Right lung (tissue), 5 donors: ENCODE measurements around the gene AP3S1. TPM values are rescaled to one million over a fixed set of nuclear protein-coding genes. Genes with fewer than 3 reads are reported as not detected.

Experiments
- DNase-seq, 2 donors: peaks; one replicate each; pipeline ENCODE4 v3.0.0-alpha.2; 2013
- polyA plus RNA-seq, 5 donors: library from polyadenylated mRNA; unstranded; fragments of 120-200 nt; gene quantifications; one replicate each; pipeline versions ENCODE4 v1.2.1 to v1.2.3, GENCODE V29; 2013; ENCODE audit warnings: inconsistent platforms in 1 of 5, low replicate concordance in 1 of 5; ENCODE audit not compliant: insufficient read length in 5 of 5, insufficient read depth in 1 of 5

AP3S1 gene
- polyA plus RNA-seq, 5 donors: 124 to 193 (median 146) TPM

DNA sequence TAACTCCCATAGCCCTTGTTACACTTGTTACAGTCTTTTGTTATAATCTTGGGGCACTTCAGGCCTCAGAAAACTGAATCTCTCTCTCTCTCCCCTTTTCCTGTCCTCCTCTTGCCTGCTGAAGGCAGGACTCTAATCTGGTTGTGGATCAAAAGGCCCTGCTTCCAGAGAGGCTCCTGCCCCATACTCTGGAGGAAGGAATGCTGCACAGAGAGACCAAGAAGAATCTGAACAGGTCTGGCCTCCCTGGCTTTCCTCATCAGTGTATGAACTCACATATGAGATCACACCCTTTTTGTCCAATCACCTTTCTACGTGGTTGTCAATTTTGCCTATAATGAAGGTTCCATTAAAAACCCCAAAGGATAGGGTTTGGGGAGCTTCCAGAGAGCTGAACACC is 94.3 kb downstream of the AP3S1 start:
- DNase-seq: no peak

DNA sequence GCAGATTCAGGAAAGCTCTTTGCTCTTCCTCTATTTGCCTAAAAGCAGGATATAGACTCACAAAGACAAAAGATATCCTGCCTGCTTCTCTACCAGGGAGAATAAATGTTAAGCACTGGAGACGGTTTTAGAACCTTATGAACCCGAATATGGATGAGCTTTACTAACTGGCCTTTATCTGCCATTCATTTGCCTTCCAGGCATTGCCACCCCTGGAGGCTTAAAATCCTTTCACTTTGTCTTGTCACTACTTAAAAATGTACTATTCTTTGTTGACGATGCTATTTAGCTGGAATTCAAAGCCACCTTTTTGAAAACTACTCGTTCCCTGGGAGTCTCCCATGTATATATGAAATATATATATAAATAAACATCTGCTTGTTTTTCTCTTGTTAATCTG is 97.3 kb downstream of the AP3S1 start:
- DNase-seq: no peak

DNA sequence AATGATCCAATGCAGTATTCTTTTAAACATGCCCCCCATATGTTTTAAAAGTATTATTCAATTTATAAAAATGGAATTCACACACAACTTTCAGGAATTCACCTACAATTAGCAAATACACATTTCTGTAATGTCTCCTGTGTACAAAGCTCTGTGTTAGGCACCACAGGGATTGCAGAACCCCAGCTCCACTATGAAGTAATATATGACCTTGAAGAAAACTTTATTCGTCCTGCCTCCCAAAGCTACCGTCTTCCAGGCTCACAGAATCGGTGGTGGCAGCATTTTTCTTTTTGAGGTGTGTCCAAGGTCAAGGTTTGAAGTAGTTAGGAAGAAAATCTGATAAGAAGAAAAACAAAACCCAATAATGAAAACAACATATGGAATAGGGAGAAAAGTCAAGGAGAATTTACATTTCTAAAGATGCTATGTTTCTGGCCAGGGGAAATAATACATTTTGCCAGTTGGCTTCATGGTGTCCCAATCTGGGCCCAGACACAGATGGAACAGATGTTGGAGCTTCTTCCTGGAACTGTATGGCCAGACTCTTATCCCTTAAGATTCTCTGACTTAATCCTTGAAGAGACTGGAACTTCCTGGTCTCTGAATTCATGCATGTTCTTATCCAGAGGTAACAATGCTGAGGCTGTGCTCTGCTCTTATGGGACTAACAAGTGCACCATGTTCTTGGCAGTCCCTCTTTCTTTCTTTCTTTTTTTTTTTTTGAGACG is 98.5 kb downstream of the AP3S1 start:
- no peak for DNase-seq

DNA sequence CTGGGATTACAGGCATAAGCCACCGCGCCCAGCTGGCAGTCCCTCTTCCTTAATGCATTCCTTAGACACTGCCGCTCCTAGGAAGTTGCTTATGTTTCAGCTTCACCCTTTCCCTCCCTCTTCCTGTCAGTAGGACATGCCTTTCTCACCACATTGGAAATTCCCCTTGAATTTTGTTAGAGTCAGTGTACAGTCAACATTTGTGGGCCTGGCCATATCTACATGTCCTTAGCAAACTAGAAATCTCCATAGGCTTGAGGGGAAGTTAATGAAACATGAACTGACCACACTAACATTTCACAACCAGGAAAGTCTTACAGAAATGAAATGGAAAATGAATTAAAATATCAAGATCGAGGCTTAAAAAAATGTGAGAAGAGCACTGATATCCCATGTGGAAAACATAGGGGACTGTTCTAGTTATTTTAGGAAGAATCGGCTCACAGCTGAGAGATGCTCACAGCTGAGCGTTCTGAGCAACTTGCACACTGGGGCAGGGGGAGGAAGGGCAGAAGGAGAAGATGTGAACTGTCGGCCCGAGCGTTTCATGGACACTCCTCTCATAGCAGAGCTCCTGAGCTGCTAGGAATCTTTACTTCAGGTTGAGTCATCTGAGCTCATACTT is 99.4 kb downstream of the AP3S1 start:
- DNase-seq: no peak

DNA sequence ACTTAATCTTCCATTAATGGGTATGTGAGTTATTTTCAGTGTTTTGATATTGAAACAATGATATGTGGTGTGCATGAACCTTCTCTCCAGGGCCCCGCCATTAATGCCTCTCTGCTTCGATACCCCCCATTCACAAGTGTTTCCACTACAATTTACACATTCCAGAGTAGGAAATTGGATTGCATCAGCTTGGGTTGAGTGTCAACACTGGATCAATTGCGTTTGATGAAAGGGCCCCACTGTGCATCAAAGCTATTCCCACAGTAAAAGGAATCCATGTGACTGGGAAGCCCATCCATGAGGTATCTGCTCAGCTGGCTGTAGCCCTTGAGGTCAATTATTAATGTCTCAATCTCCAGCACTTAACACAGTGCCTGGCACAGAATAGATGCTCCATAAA is 102.8 kb downstream of the AP3S1 start:
- no peak for DNase-seq

DNA sequence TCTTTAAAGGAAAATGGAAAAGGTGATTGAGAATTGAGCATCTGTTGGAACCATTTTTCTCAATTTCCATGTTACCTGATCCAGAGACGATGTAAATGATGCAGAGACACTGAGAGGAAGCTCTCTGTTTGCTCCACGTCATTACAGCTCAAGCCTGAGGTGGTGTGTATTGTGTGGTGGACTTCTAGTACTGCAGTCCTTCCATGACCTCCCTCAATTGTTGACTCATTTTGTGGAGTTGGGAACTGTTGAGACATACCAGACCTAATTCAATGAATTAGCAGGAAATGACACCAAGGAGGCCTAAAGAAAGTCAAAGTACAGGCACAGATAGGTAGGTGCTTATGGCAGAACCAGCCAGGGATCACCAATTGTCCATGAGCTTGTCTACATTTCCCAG is 104.9 kb downstream of the AP3S1 start:
- no peak for DNase-seq

DNA sequence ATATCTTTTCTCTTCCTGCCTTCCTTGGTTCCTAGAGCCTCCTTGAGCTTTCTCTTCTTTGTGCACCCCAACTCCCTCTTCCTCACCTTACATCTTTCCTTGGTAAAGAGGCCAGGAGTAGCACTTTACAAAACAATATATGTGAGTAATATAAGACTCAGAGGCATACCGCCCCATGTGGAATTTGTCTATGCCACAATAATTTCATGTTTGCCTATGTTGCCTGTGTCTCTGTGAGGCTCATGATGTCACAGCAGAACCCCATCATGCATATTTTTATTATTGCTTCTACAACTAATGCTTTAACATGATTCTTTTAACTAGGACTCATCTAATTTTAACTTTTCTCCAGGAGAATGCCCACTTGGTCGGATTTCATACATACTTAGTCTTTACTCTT is 105.5 kb downstream of the AP3S1 start:
- DNase-seq: no peak

DNA sequence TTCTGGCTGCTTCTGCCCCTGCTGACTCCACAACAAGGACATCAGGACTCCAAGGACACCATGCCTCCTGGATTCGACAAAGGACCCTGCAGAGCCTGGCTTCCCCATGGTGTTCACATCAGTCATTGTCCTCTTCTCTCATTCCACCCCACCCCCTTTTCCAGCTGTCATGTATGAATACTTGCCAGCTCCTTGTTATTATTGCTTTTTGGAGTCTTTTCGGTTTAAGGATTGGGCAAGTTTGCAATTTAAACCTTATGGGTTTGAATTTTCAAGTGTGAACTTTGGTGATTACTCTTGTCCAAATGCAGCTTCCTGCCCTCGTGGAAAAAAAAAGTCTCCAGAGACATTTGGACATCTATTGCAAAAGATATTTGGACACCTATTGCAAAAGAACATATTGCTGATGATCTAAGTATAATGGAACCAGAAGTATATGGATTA is 106.4 kb downstream of the AP3S1 start:
- DNase-seq: no peak

DNA sequence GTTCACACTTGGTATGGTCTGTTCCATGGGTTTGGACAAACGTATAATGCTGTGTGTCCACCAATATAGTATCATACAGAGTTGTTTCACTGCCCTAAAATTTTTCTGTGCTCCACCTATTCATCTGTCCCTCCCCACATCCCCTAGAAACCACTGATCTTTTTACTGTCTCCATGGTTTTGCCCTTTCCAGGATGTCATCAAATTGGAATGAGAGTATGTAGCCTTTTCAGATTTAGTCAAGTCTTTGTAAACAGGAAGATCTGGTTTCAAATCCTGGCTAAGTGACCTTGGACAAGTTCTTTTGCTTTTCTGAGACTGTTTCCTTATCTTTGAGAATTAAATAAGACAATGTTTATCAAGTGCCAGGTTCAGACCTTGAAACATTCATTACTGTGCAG is 107.4 kb downstream of the AP3S1 start:
- DNase-seq: no peak

DNA sequence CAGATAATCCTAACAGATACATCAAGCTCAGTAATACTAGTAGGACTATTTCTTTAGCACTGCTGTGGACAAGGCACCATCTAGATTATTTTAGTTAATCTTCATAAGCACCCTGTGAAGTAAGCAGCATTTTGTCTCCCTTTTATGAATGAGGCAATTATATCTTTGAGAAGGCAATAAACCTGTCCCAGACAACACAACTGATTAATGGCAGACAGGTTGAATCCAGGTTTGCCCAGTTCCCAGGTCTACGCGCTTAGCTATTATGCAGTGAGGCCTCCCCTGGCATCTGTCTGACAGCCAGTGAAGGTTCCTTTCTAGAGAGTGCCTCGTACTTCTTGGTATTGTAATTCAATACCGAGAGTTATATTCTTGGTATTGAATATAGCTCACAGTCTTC is 110.9 kb downstream of the AP3S1 start:
- no peak for DNase-seq

DNA sequence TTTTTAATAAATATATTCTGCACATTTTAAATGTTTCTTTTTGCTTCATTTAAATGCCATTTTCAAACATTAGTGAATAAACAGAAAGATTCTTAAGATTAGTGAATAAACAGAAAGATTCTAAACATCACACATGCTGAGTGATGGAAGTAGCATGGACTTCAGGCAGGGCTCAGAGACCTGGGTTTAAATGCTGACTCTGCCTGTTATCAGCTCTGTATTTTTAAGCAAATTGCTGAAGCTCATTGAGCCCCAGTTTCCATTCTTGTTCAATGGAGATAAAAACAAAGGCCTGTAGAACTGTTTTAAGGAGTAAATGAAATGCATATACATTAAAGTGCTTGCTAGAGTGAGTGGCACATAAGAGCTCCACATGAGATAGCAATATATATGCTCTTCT is 112.4 kb downstream of the AP3S1 start:
- DNase-seq: no peak

DNA sequence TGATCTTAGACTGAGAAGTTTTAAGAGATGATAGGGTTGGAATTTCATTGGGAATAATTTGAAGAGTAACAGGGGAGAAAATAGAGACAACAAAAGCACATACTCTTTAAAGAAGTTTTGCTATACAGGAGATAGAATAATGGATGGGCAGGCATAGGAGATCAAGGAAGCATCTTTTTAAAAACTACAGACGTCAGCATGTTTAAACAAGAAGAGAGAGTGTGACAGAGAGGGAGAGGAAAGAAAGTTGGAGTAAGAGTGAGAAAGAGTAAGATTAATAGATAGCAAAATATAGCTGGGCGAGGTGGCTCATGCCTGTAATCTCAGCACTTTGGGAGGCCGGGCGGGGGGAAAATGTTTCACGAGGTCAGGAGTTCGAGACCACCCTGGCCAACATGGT is 115.2 kb downstream of the AP3S1 start:
- no peak for DNase-seq

DNA sequence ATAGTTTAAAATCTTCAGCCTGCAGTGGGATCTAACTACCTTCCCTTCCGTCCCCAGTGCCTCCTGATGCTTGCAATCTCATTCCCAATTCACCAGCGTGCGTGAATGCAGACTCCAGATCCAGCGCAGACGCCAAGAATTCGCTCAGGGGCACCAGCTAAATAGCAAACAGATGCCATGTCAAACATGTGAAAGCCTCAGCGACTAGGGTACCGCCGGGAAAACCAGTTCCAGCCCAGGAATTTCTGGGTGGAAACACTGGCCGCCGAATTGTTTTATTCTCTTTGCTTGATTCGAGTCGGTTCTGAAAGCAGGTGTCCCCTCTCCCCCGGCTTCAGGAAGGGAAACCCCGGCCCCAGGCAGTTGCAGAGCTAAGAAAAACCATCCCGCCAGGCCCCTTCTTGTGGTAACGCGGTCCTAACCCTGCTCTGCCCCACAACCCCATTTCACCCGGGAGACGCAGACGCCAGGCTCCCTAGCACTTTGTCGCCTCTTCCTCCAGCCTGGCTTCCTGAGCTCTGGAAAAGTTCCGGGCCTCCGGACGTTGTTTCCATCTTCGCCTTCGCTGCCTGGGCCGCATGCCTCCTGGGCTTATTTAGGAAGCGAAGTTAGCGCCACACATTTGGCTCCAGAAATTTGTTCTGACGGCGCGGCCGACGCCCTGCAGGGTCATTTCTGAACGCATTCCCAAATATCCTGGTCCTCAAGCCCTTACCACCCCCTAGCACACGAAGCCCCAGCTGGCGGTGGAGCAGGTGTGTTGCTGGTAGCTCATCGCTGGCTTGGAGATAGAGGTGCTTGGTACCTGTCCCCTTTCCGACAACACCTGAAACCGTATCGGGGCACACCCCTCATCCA is 119.9 kb downstream of the AP3S1 start:
- no peak for DNase-seq

DNA sequence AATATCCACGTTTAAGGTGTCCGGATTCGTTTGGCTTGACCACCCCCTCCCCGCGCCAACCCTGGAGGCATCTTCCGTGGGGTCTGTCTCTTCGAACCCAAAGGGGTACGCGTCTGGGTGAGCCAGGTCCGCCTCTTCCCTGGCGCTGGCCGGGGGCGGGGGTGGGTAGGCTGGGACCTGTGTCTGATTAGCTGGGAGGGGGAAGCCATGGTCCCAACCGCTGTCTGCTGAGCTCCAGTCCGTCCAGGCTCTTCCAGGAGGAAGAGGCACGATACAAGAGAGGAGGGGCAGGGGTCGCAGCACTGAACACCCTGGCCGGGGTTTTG is 120.5 kb downstream of the AP3S1 start, which contains the start of gene LVRN:
TSS of gene LVRN (plus strand) at position 237 of the 326 bp plus-strand sequence. CDS start 143 bp downstream, outside the sequence.
- no peak for DNase-seq

DNA sequence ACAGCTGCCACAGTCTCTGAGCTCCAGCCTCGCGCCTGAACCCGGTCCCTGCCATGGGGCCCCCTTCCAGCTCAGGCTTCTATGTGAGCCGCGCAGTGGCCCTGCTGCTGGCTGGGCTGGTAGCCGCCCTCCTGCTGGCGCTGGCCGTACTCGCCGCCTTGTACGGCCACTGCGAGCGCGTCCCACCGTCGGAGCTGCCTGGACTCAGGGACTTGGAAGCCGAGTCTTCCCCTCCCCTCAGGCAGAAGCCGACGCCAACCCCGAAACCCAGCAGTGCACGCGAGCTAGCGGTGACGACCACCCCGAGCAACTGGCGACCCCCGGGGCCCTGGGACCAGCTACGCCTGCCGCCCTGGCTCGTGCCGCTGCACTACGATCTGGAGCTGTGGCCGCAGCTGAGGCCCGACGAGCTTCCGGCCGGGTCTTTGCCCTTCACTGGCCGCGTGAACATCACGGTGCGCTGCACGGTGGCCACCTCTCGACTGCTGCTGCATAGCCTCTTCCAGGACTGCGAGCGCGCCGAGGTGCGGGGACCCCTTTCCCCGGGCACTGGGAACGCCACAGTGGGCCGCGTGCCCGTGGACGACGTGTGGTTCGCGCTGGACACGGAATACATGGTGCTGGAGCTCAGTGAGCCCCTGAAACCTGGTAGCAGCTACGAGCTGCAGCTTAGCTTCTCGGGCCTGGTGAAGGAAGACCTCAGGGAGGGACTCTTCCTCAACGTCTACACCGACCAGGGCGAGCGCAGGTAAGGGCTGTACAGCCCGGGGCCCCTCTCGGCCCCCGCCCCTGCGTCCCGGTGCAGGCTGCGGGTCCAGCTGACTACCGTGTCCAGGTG is 121.0 kb downstream of the AP3S1 start:
- no peak for DNase-seq

DNA sequence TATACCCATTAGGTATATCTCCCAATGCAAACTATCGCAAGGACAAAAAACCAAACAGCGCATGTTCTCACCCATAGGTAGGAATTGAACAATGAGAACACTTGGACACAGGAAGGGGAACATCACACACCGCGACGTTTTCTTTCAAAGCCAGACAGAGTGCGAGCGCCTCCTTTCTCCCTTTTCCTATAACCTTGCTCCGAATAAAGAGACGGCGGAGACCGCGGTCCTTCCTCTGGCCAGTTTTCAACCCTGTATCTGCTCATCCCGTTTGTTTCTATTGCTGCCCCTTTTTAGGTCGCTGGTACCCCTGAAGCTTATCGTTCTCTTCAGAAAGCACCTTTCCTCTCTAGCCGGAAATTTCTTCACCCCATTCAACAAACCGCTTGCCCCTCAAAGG is 121.8 kb downstream of the AP3S1 start:
- no peak for DNase-seq

Other genes with a start within 250 kb of the AP3S1 start
- gene TICAM2, start 239.5 kb upstream of the AP3S1 start, polyA plus RNA-seq: 1 to 10 TPM; 2.8 to 6.9 (median 6.5) TPM
- 10 to 100 TPM; 64.0 to 89.6 (median 78.7) TPM for gene TMED7, start 215.9 kb upstream of the AP3S1 start, polyA plus RNA-seq
- 10 to 100 TPM; 54.7 to 90.6 (median 60.7) TPM for gene CDO1, start 25.3 kb upstream of the AP3S1 start, polyA plus RNA-seq
- 10 to 100 TPM; 56.6 to 90.3 (median 82.1) TPM for gene ATG12, start 370 bp upstream of the AP3S1 start, polyA plus RNA-seq
- gene LVRN, start 120.5 kb downstream of the AP3S1 start, polyA plus RNA-seq: 1 to 10 TPM; 1.1 to 1.7 (median 1.2) TPM
- gene ARL14EPL, start 190.5 kb downstream of the AP3S1 start, polyA plus RNA-seq: not detected
- 10 to 100 TPM; 39.7 to 54.8 (median 51.3) TPM for gene COMMD10, start 243.1 kb downstream of the AP3S1 start, polyA plus RNA-seq